ENCODE data around the gene CSNK2B. TPM values are rescaled to one million over a fixed set of nuclear protein-coding genes. Genes with fewer than 3 reads are reported as not detected.
A peak's percentile ranks its signal among the peaks of the same experiment; 100 is the strongest.

The CSNK2B gene
- total and polyA plus RNA-seq, 9 of the 15 experiments (the other 6 are each of a cell fraction or from before 2014, with no cell fraction given), result 120 to 1,126 (median 529) TPM

- CTCF ChIA-PET (ENCODE audit: low intra/inter-chr PET ratio), result interaction anchor here (1.2 kb wide), 1 partner anchor 12 kb away, joined by 3 read pairs; no protein-coding TSS in a partner anchor
- FAIRE-seq (no peak), ATAC-seq (no peak), DNase-seq (ENCODE audit: extremely low read depth in 1 of 4, low spot score in 3 of 4) (no peak)
- no peaks in the 10 kb centered on the region; the same call in 1 of the 2 replicates for H4K20me1 ChIP-seq (replicated peaks; ENCODE audit: control insufficient read depth, insufficient read depth, low read length)
- in situ Hi-C loops (cut with MboI) (no loop called here), intact Hi-C loops (cut with micrococcal nuclease) (loop anchor here (2.0 kb wide), 1 partner anchor 37 kb away; the partner anchor contains the start of gene GPANK1)
- peak overlapping the region; percentile 93 to 96 for H3K9ac ChIP-seq (ENCODE audit: insufficient read depth in 1 of 2, low read depth in 2 of 2, low read length in 2 of 2)
- BruUV-seq (replicated peaks), result TSS peak; percentile 60
- peak overlapping the region; percentile 91 for H2AFZ ChIP-seq (ENCODE audit: low read depth, low read length)
- no peaks in the 10 kb centered on the region for H3K27me3 ChIP-seq (ENCODE audit: control insufficient read depth in 2 of 2, insufficient read depth in 2 of 2, low read length in 2 of 2)
- H3K27ac ChIP-seq (ENCODE audit: extremely low read depth, low read depth, low read length), result peak overlapping the region; percentile 93
- H3K79me2 ChIP-seq (ENCODE audit: control insufficient read depth, insufficient read depth, low read length), result peaks cover 54% of the 10 kb centered on the region
- H3K36me3 ChIP-seq (ENCODE audit: control insufficient read depth, insufficient read depth, low read length), result peaks cover 46% of the 10 kb centered on the region
- H3K9me1 ChIP-seq (ENCODE audit: control insufficient read depth, insufficient read depth, low read length), result peaks cover 5% of the 10 kb centered on the region
- no peaks in the 10 kb centered on the region for H3K9me3 ChIP-seq (replicated peaks; ENCODE audit: control insufficient read depth, insufficient read depth, low read depth, low read length)
- H3K4me1 ChIP-seq (replicated peaks in 1 of 2; ENCODE audit: control insufficient read depth in 2 of 2, insufficient read depth in 2 of 2, low read length in 2 of 2), result peaks cover 22 to 30% of the 10 kb centered on the region in 2 experiments
- H3K4me3 ChIP-seq, result peak overlapping the region; percentile 68
- 42% methylated on average over 7 of the region's 7 CpGs for WGBS (ENCODE audit: insufficient coverage, low coverage, missing lambda C conversion rate)
- POLR2A ChIA-PET, result interaction anchor here (0.7 to 9.7 kb wide), 16 partner anchors 10 to 137 kb away, joined by 3 to 158 read pairs (median 10); partner anchors contain the start of genes CSNK2B, GPANK1, LY6G6C and LY6G6D
- H3K4me2 ChIP-seq (ENCODE audit: insufficient read depth, low read length), result peak overlapping the region; percentile 87
- TF ChIP-seq FOXO4 (CRISPR knock-in tag; IDR thresholded peaks at IDR 0.05) (no peak), ZEB2 (IDR thresholded peaks at IDR 0.05) (no peak), ZKSCAN8 (CRISPR knock-in tag; IDR thresholded peaks at IDR 0.05) (no peak), AFF4 (CRISPR knock-in tag; IDR thresholded peaks at IDR 0.05) (no peak), MAFG (tag; conservative IDR thresholded peaks at IDR 0.05) (no peak), NEUROD1 (IDR thresholded peaks at IDR 0.05; ENCODE audit: borderline replicate concordance, low read depth, low read length, partially characterized antibody) (no peak), CREBBP (IDR thresholded peaks at IDR 0.05; ENCODE audit: low read depth, low read length) (no peak), RBM25 (IDR thresholded peaks at IDR 0.05; ENCODE audit: low read depth, low read length, severe bottlenecking) (no peak), HDAC6 (IDR thresholded peaks at IDR 0.05; ENCODE audit: low read depth, low read length) (0 out of 2 replicates have a peak, but pooled peaks have one; percentile 60), MBD1 (CRISPR knock-in tag; IDR thresholded peaks at IDR 0.05) (no peak), CHD2 (IDR thresholded peaks at IDR 0.05; ENCODE audit: low read depth, low read length) (no peak), ZNF146 (CRISPR knock-in tag; IDR thresholded peaks at IDR 0.05; ENCODE audit: unreplicated experiment) (no peak), CREB3 (tag; conservative IDR thresholded peaks at IDR 0.05; ENCODE audit: low read depth) (no peak)
These were observed 36.0 kb downstream of the CSNK2B start for GRCh38 chr6:31701666-31702404.
